CD4-positive, alpha-beta T cell treated with Interleukin-15 for 4 hours (primary cell): ENCODE measurements around the gene ZNF727.
"Not testable (repeated sequence)": the region's sequence is repeated elsewhere in the genome, so short reads cannot be mapped to it uniquely, and the experiment has no call there.

Experiments used
- DNase-seq: peaks from one replicate; pipeline ENCODE4 v3.0.0-alpha.2; 2020; ENCODE audit warnings: low spot score

ZNF727 gene

GRCh38 chr7:64045301-64046040 lies at the start of gene ZNF727:
Gene ZNF727, plus strand, starts transcription at chr7:64045434. Its CDS starts 188 bp downstream, at chr7:64045622.
- DNase-seq: no peak

- no peak for DNase-seq
Measured at GRCh38 chr7:63998549-63998948, 46.7 kb upstream of the ZNF727 start, which contains the start of gene ZNF722. Gene ZNF722, plus strand, starts transcription at chr7:63998849. Its CDS starts 113 bp downstream, at chr7:63998962.

- not testable (repeated sequence) for DNase-seq
Measured at GRCh38 chr7:64015496-64015895, 29.7 kb upstream of the ZNF727 start.

- DNase-seq: no peak
Measured at GRCh38 chr7:64035388-64035787, 9.8 kb upstream of the ZNF727 start.

GRCh38 chr7:64037095-64037494 lies 8.1 kb upstream of the ZNF727 start:
- DNase-seq: no peak

- DNase-seq: no peak
Measured at GRCh38 chr7:64046041-64046389, 781 bp downstream of the ZNF727 start.

- not testable (repeated sequence) for DNase-seq
Measured at GRCh38 chr7:64077837-64078698, 32.8 kb downstream of the ZNF727 start.

- no peak for DNase-seq
Measured at GRCh38 chr7:64078699-64078994, 33.4 kb downstream of the ZNF727 start.

- DNase-seq: no peak
Measured at GRCh38 chr7:64087501-64087900, 42.3 kb downstream of the ZNF727 start.

- not testable (repeated sequence) for DNase-seq
Measured at GRCh38 chr7:64088863-64089262, 43.6 kb downstream of the ZNF727 start.
